HepG2 (cell line): ENCODE measurements around the gene DNAJC7. TPM values are rescaled to one million over a fixed set of nuclear protein-coding genes. Genes with fewer than 3 reads are reported as not detected.

Source experiments
- AGO2 ChIP-seq: fragments of 200-400 bp; formaldehyde crosslinking; optimal IDR thresholded peaks from 2 replicates; pipeline ENCODE3; 2017; ENCODE audit warnings: mild to moderate bottlenecking, low read depth, low read length, moderate library complexity
- EEA1 ChIP-seq: sonication (generic); formaldehyde crosslinking; IDR thresholded peaks from 2 replicates; pipeline ENCODE4 v1.5.1; 2020; ENCODE audit warnings: mild to moderate bottlenecking, missing genetic modification reagents, borderline replicate concordance
- FOXJ3 ChIP-seq: sonication (generic); formaldehyde crosslinking; IDR thresholded peaks from 2 replicates; pipeline ENCODE4 v1.4.0; 2020; ENCODE audit warnings: missing genetic modification reagents, mild to moderate bottlenecking, borderline replicate concordance
- HNRNPH1 ChIP-seq: fragments of 200-400 bp; formaldehyde crosslinking; optimal IDR thresholded peaks from 2 replicates; pipeline ENCODE3; 2017; ENCODE audit warnings: mild to moderate bottlenecking, low read depth, low read length
- SAFB2 ChIP-seq: sonication (generic); formaldehyde crosslinking; IDR thresholded peaks from 2 replicates; pipeline ENCODE4 v1.5.1; 2020; ENCODE audit warnings: missing genetic modification reagents, low read depth, mild to moderate bottlenecking, borderline replicate concordance
- TCF7L2 ChIP-seq: IDR thresholded peaks from 2 replicates; pipeline ENCODE4 v1.6.1; 2011; ENCODE audit warnings: mild to moderate bottlenecking, low read depth, low read length, moderate library complexity
- ZFP36L1 ChIP-seq: sonication (generic); formaldehyde crosslinking; IDR thresholded peaks from 2 replicates; pipeline ENCODE4 v1.8.0; 2022; ENCODE audit warnings: mild to moderate bottlenecking, missing genetic modification reagents, moderate library complexity
- ZFY ChIP-seq: sonication (generic); formaldehyde crosslinking; IDR thresholded peaks from 2 replicates; pipeline ENCODE4 v1.4.0; 2020; ENCODE audit warnings: missing genetic modification reagents
- ZNF10 ChIP-seq: sonication (generic); formaldehyde crosslinking; IDR thresholded peaks from 2 replicates; pipeline ENCODE4 v1.4.0; 2020; ENCODE audit warnings: mild to moderate bottlenecking, low read depth, missing genetic modification reagents, borderline replicate concordance
- ZNF780A ChIP-seq: sonication (generic); formaldehyde crosslinking; IDR thresholded peaks from 2 replicates; pipeline ENCODE4 v1.8.0; 2022; ENCODE audit warnings: mild to moderate bottlenecking, missing genetic modification reagents, moderate library complexity
- polyA plus RNA-seq, 8 experiments: library from polyadenylated mRNA; depleted of rRNA in 3 of 8; stranded (reverse) in 7 of 8; unstranded in 1 of 8; fragments of >200 nt; fragmentation: Illumina TruSeq in 4 of 8; extraction: Trizol in 4 of 8; gene quantifications; 2 replicates each; pipeline versions ENCODE4 v1.2.1 to v1.2.3, GENCODE V29; 2011 to 2016; ENCODE audit warnings: low read depth in 4 of 8, missing spikeins in 1 of 8, mixed read lengths in 1 of 8; ENCODE audit not compliant: insufficient read depth in 1 of 8
- total RNA-seq, 5 experiments: library from RNA; depleted of rRNA; stranded (reverse); fragments of >200 nt; fragmentation: Illumina TruSeq; extraction: Trizol; gene quantifications; 2 replicates each; pipeline ENCODE4 v1.2.3, GENCODE V29; 2016; ENCODE audit warnings: low read depth in 1 of 5
- TF ChIP-seq, protein P1 (sequence below): IDR thresholded peaks from 2 replicates; pipeline ENCODE4 v1.6.1; 2016; ENCODE audit warnings: low read depth, missing genetic modification reagents, missing compliant biosample characterization
- TF ChIP-seq, protein P2 (sequence below): sonication (generic); formaldehyde crosslinking; IDR thresholded peaks from 2 replicates; pipeline ENCODE4 v1.5.1; 2020; ENCODE audit warnings: missing genetic modification reagents, mild to moderate bottlenecking, borderline replicate concordance
- TF ChIP-seq, protein P3 (sequence below): sonication (generic); formaldehyde crosslinking; conservative IDR thresholded peaks from 2 replicates; pipeline ENCODE4 v1.5.0; 2020; ENCODE audit warnings: missing genetic modification reagents
- TF ChIP-seq, protein P4 (sequence below): sonication (generic); formaldehyde crosslinking; IDR thresholded peaks from 2 replicates; pipeline ENCODE4 v1.9.0; 2021; ENCODE audit warnings: missing genetic modification reagents, borderline replicate concordance
- TF ChIP-seq, protein P5 (sequence below): IDR thresholded peaks from 2 replicates; pipeline ENCODE4 v1.6.1; 2012; ENCODE audit warnings: low read depth, low read length, improper control_type of control experiment

Gene DNAJC7
- total and polyA plus RNA-seq, 2 of the 13 experiments (the other 11 are each of a cell fraction or from before 2014, with no cell fraction given), result 47.7 to 132 TPM

DNA sequence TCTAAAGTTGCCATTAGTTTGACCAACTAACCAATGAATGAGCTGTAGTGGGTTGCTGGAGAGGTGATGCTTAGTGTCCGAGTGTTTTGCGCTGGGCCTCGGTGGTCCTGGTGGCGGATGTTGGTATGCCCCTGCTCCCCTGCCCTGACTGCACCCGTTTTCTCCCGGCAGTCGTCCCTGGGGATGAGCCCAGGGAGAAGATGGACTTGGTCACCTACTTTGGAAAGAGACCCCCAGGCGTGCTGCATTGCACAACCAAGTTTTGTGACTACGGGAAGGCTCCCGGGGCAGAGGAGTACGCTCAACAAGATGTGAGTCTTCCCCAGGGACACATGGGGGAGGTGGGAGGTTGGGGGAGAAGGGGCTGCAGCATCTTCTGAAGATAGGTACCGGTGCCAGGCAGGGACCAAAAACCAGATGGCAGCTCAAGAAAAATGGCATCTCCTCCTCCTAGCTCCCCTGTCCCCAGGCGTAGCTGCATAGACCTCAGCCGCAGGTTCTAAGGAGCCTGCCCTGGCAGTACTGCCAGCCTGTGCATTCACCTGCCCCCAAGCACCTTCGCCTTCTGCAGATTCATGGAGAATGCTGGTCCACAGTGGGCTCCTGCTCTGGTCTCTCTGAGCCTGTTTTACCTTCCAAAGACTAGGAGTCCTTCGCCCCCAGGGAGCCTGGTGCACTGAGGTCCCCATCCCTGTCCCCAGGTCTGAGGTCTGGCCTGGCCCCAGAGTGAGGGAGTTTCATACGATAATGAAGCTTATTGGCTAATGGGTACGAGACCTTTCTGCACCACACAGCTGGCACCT, 45.3 kb downstream of the DNAJC7 start (continued):
- TF ChIP-seq, protein P1, sequence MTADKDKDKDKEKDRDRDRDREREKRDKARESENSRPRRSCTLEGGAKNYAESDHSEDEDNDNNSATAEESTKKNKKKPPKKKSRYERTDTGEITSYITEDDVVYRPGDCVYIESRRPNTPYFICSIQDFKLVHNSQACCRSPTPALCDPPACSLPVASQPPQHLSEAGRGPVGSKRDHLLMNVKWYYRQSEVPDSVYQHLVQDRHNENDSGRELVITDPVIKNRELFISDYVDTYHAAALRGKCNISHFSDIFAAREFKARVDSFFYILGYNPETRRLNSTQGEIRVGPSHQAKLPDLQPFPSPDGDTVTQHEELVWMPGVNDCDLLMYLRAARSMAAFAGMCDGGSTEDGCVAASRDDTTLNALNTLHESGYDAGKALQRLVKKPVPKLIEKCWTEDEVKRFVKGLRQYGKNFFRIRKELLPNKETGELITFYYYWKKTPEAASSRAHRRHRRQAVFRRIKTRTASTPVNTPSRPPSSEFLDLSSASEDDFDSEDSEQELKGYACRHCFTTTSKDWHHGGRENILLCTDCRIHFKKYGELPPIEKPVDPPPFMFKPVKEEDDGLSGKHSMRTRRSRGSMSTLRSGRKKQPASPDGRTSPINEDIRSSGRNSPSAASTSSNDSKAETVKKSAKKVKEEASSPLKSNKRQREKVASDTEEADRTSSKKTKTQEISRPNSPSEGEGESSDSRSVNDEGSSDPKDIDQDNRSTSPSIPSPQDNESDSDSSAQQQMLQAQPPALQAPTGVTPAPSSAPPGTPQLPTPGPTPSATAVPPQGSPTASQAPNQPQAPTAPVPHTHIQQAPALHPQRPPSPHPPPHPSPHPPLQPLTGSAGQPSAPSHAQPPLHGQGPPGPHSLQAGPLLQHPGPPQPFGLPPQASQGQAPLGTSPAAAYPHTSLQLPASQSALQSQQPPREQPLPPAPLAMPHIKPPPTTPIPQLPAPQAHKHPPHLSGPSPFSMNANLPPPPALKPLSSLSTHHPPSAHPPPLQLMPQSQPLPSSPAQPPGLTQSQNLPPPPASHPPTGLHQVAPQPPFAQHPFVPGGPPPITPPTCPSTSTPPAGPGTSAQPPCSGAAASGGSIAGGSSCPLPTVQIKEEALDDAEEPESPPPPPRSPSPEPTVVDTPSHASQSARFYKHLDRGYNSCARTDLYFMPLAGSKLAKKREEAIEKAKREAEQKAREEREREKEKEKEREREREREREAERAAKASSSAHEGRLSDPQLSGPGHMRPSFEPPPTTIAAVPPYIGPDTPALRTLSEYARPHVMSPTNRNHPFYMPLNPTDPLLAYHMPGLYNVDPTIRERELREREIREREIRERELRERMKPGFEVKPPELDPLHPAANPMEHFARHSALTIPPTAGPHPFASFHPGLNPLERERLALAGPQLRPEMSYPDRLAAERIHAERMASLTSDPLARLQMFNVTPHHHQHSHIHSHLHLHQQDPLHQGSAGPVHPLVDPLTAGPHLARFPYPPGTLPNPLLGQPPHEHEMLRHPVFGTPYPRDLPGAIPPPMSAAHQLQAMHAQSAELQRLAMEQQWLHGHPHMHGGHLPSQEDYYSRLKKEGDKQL, result no peak
- TF ChIP-seq EEA1, result no peak
- TF ChIP-seq ZFP36L1 (CRISPR knock-in tag), result no peak
- TF ChIP-seq, protein P2, sequence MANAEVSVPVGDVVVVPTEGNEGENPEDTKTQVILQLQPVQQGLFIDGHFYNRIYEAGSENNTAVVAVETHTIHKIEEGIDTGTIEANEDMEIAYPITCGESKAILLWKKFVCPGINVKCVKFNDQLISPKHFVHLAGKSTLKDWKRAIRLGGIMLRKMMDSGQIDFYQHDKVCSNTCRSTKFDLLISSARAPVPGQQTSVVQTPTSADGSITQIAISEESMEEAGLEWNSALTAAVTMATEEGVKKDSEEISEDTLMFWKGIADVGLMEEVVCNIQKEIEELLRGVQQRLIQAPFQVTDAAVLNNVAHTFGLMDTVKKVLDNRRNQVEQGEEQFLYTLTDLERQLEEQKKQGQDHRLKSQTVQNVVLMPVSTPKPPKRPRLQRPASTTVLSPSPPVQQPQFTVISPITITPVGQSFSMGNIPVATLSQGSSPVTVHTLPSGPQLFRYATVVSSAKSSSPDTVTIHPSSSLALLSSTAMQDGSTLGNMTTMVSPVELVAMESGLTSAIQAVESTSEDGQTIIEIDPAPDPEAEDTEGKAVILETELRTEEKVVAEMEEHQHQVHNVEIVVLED (CRISPR knock-in tag), result no peak
- TF ChIP-seq SAFB2 (CRISPR knock-in tag), result peak; percentile 43; the same call in 1 of the 2 replicates
- TF ChIP-seq, protein P3, sequence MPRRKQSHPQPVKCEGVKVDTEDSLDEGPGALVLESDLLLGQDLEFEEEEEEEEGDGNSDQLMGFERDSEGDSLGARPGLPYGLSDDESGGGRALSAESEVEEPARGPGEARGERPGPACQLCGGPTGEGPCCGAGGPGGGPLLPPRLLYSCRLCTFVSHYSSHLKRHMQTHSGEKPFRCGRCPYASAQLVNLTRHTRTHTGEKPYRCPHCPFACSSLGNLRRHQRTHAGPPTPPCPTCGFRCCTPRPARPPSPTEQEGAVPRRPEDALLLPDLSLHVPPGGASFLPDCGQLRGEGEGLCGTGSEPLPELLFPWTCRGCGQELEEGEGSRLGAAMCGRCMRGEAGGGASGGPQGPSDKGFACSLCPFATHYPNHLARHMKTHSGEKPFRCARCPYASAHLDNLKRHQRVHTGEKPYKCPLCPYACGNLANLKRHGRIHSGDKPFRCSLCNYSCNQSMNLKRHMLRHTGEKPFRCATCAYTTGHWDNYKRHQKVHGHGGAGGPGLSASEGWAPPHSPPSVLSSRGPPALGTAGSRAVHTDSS (CRISPR knock-in tag), result no peak
- TF ChIP-seq, protein P4, sequence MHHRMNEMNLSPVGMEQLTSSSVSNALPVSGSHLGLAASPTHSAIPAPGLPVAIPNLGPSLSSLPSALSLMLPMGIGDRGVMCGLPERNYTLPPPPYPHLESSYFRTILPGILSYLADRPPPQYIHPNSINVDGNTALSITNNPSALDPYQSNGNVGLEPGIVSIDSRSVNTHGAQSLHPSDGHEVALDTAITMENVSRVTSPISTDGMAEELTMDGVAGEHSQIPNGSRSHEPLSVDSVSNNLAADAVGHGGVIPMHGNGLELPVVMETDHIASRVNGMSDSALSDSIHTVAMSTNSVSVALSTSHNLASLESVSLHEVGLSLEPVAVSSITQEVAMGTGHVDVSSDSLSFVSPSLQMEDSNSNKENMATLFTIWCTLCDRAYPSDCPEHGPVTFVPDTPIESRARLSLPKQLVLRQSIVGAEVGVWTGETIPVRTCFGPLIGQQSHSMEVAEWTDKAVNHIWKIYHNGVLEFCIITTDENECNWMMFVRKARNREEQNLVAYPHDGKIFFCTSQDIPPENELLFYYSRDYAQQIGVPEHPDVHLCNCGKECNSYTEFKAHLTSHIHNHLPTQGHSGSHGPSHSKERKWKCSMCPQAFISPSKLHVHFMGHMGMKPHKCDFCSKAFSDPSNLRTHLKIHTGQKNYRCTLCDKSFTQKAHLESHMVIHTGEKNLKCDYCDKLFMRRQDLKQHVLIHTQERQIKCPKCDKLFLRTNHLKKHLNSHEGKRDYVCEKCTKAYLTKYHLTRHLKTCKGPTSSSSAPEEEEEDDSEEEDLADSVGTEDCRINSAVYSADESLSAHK, result no peak
- TF ChIP-seq ZNF10 (CRISPR knock-in tag), result no peak
- TF ChIP-seq HNRNPH1, result peak; percentile 17
- no peak for TF ChIP-seq ZNF780A (CRISPR knock-in tag)
- no peak for TF ChIP-seq TCF7L2
- no peak for TF ChIP-seq FOXJ3 (CRISPR knock-in tag)
- TF ChIP-seq ZFY (CRISPR knock-in tag), result peak; percentile 15; the same call in 1 of the 2 replicates
- peak; percentile 75 for TF ChIP-seq AGO2
- TF ChIP-seq, protein P5, sequence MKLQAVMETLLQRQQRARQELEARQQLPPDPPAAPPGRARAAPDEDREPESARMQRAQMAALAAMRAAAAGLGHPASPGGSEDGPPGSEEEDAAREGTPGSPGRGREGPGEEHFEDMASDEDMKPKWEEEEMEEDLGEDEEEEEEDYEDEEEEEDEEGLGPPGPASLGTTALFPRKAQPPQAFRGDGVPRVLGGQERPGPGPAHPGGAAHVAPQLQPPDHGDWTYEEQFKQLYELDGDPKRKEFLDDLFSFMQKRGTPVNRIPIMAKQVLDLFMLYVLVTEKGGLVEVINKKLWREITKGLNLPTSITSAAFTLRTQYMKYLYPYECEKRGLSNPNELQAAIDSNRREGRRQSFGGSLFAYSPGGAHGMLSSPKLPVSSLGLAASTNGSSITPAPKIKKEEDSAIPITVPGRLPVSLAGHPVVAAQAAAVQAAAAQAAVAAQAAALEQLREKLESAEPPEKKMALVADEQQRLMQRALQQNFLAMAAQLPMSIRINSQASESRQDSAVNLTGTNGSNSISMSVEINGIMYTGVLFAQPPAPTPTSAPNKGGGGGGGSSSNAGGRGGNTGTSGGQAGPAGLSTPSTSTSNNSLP, result no peak
